Limb (tissue), 2 donors: Measurements from ENCODE around the gene GPC5.
"Not testable (repeated sequence)": the region's sequence is repeated elsewhere in the genome, so short reads cannot be mapped to it uniquely, and the experiment has no call there.

Experiments
- DNase-seq, 2 donors: peaks; one replicate each; pipeline ENCODE4 v3.0.0-alpha.2; 2016; ENCODE audit errors: extremely low spot score in 2 of 2

GPC5 gene

DNA sequence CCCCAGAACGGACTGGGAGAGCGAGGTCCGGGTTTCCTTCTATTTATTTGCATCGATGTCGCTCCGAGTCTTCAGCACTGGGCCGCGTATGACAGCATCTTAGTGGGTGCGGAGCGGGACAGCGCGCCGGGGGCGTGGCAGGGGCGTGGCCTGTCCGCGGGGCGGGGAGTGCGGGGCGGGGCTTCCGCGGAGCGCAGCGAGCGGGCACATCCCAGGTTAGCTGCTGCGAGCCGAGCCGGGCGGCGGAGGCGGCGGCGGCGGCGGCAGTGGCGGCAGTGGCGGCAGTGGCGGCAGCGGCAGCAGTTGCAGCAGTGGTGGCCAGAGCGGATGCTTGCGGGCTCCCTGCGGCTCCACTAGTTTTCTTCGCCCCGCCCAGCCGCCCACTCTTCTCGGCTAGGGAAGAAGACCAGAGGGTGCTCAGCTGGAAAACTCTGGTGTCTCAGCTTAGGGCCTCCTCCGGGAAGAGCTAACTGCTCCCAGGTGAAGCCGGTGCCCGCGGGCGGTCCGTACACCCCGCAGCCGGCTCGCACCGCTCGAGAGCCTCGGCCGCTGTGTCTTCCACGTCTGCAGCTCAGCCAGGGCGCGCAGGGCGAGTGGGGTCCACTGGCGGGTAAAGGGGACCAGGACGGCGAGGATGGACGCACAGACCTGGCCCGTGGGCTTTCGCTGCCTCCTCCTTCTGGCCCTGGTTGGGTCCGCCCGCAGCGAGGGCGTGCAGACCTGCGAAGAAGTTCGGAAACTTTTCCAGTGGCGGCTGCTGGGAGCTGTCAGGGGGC lies at the start of gene GPC5:
TSS of gene GPC5 (plus strand) at position 209 of the 776 bp plus-strand sequence.
- DNase-seq, result peak; percentile 80 to 88

GRCh38 chr13:91348906-91349435 lies 49.5 kb upstream of the GPC5 start:
- DNase-seq, result peak; percentile 91 to 97

GRCh38 chr13:91349992-91350911 lies 48.2 kb upstream of the GPC5 start:
- DNase-seq, result no peak

DNA sequence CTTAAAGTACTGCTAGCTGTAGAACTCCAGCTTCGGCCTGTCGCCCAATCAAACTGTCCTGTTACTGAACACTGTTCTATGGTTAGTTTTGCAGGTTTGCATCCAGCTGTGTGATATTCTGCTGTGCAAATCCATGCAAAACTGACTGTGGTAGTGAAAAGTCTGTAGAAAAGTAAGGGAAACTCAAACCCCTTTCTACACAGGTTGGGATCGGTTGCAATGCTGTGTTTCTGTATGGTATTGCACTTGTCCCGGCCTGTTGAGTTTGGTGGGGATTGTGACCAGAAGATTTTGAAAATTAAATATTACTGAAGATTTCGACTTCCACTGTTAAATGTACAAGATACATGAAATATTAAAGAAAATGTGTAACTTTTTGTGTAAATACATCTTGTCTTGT lies 47.3 kb upstream of the GPC5 start:
- DNase-seq, result no peak

- DNase-seq, result no peak
These were observed 46.4 kb upstream of the GPC5 start for GRCh38 chr13:91351980-91352379.

DNA sequence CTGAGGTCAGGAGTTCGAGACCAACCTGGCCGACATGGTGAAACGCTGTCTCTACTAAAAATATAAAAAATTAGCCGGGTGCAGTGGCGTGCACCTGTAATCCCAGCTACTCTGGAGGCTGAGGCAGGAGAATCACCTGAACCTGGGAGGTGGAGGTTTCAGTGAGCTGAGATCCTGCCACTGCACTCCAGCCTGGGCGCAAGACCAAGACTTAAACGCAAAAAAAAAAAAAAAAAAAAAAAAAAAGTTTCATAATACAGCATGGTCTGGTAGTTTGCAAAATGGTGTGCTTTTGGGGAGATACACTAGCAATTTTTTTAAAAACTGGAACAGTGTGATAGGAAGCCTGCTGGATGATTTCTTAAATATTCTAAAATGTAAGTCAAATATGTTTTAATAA lies 45.5 kb upstream of the GPC5 start:
- not testable (repeated sequence) for DNase-seq

GRCh38 chr13:91353494-91353893 lies 44.9 kb upstream of the GPC5 start:
- no peak for DNase-seq

- DNase-seq, result no peak
These were observed 43.2 kb upstream of the GPC5 start for GRCh38 chr13:91355099-91355825.

GRCh38 chr13:91355826-91356710 lies 42.4 kb upstream of the GPC5 start:
- no peak for DNase-seq

DNA sequence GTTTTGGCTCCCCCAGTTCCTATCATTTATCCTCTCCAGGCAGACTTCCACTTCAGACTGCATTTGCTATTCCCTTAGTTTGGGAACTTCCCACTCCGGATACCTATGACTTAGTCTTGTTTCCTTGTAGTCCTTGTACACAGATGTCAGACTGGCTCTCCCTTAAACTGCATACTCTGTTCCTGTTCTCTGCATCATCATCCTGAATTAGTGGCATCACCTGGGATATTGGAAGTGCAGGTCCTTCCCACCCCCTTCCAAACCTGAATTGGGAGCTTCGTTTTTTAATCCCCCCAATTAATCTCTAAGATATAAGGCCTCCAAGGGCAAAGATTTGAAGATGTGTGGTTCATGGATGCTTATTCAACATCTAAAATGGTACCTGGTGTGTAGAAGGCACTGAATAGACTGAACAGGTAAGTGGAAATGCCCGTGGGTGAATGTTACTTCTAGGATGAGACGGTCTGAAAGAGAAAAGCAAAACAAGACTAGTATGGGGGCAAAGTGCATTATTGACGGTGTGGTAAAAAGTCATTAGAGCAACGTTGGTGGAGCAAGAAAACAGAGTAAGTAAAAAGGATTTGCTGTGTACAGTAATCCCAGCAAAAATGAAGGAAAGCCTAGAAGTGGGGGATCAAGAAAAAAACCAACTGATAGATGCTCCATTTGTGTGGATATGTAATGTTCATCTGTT lies 41.4 kb upstream of the GPC5 start:
- DNase-seq, result no peak

GRCh38 chr13:91357613-91358386 lies 40.6 kb upstream of the GPC5 start:
- DNase-seq, result no peak

DNA sequence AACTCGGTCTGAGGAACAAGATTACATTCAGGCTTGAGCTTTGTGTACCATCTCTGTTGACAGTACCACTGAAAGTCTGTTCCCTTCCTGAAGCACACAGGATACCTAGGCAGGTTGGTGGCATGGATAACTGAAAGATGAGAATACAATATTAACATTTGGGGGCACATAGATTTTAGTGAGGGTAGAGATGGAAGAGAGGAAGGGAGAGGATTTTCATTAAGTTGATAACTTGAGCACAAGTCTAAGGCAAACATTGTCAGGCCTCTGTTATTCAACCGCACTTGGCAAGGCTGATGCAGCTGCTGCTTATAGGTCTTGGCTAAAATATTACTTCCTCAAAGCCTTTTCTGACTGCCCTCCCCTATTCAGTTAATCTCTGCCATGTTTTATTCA lies 40.0 kb upstream of the GPC5 start:
- peak in 1 of 2 donors; percentile 9 for DNase-seq

GRCh38 chr13:91359111-91359510 lies 39.3 kb upstream of the GPC5 start:
- no peak for DNase-seq

DNA sequence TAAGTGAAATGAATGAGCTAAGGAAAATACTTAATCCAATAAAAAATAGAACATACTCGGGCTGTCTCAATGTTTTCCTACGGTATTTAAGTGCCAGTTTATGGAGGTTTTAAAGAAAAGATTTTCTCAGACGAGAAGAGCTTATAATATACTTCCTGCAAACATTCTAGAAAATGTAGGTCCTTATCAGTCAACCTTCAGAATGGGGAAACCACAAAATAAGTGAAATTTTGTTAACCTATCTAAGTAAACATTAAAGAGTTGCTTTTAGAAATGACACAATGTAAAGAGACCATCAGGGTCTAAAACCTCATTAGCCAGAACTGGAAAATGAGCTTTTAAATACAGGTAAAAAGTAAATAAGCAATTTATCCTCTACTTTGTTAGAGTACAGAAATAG lies 38.8 kb upstream of the GPC5 start:
- no peak for DNase-seq

GRCh38 chr13:91360246-91360751 lies 38.1 kb upstream of the GPC5 start:
- no peak for DNase-seq

DNA sequence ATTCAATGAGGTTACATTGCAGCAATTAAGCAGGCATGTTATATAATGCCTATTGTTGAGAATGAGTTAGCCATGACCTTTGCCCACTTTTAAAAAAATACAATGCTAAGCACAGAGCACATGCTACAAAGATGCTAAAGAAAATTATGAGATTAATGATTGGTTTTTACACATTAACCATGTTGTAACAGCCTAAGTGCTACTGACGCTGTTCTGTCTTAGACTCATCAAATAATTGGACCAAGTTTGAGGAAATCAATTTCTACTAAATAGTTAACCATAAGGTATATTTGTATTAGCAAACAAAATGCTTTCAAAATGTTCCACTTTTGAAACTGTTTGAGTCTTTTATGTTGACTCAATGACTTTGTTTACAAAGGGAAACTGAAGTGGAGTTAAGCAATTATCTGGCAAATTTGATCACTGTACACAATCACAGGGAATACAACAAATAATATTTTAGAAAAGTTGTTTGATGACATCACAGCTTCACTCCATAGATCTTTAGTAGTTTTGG lies 36.6 kb upstream of the GPC5 start:
- DNase-seq, result no peak

DNA sequence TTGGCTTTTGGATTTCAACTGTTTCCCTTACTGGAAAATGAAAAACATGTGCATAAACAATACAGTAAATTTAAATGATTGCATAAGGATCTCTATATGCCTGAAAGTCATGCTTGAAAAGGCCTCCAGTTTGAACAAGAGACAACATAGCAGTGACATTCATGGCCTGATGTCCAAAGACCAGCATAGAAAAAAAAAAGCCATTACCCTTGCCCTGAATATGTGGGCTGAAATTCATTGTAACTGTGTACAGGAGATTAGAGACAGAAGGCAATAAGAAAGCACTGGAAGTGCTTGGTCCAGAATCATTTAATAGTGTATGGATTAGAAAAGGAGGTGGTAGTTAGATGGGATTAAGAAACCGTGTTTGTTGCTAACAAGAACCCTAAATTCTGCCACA lies 35.5 kb upstream of the GPC5 start:
- DNase-seq, result no peak

GRCh38 chr13:91368101-91368500 lies 30.3 kb upstream of the GPC5 start:
- no peak for DNase-seq
